NCI-H510A treated with DMSO at 0.1 percent for 48 hours (cell line): Measurements from ENCODE around the gene ENOX1.
"Not testable (repeated sequence)": the region's sequence is repeated elsewhere in the genome, so short reads cannot be mapped to it uniquely, and the experiment has no call there.

Experiments used
- DNase-seq: peaks from one replicate; lab custom pipeline; 2025; lab: John Stamatoyannopoulos, UW

ENOX1 gene

DNA sequence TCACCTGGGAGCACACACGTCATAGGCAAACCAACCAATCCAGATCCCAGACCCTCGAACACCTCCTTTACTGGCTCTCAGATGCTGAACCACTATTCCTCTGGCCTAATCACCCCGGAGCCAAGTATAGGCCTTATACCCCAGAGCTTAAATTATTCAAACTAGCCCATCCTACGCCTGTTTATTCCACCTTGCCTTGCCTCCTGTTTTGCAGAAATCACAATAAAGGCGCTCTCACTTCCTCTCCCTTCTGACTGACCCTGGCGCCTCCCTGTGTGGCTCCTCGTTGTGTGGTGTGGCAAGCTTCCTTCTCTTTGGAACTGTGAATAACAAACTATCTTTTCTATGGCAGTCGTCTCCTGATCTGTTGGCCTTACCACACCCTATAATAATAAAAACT lies 354.9 kb downstream of the ENOX1 start:
- no peak for DNase-seq

DNA sequence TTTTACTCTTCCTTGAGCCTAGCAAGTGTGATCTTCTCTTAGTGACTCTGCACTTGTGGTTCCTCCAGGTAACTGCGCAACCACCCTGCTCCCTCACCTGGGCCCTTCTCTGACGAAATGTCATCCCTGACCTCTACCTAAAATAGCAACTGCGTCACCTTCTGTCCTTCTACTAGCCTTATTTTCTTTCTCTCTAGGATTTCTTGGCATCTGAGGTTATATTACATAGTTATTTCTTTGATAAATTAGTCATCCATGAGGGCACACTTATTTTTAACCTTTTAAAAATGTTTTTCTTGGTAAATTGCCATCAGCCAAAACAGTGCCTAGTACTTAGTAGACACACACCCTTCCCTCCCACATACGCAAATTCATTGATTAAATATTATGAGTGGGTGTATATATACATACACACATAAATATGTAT lies 355.5 kb downstream of the ENOX1 start:
- no peak for DNase-seq

DNA sequence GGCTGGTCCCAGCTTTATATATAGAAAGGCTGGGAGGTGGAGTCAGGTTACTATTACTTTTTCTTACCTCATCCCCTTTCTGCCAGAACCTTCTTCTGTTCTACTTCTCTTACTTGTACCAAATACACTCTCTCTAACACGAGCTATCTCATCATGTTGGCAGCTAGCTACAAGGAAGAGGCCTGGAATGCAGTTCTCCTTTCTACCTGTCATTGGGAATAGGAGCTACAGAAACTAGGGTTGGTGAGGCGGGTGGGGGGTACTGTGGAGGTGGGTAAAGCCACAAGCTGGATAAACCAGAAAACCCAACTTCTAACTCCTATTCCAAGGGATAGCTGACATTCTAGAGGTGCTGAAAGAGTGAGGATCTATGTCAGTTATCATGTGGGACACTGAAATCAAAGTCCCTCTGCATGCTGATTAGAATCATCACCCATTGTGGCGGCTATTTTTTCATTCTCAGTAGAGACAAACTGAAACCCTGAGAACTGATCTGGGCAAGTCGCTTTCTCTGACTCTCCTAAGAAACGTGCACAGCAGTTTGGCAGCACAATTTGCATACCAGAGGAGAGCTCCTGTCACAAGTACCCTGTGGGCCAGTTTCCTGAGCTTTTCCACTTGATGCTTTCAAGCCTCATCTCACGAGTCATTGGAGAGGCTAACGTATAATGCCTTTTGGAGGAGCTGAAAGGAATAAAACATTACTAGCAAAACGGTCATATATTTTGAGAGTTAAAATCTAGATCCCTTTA lies 358.1 kb downstream of the ENOX1 start:
- DNase-seq, result no peak

DNA sequence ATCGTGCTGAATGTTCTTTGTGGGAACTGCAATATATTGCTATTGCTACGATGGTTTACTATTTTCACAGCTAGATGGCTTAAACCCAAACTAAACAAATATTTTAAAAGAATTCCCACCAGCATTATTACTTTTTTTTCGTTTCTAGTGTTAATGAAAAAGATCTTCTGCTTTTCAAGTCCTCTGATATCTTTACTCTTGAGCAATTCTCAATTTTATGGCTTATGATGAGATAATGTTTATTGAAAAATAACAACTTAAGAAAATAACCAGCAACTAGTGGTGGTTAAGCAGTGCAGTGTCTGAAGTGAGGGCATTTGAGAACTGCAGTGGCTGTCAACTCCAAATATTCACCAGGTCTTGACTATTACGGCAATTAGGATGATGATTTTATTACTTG lies 360.4 kb downstream of the ENOX1 start:
- no peak for DNase-seq

DNA sequence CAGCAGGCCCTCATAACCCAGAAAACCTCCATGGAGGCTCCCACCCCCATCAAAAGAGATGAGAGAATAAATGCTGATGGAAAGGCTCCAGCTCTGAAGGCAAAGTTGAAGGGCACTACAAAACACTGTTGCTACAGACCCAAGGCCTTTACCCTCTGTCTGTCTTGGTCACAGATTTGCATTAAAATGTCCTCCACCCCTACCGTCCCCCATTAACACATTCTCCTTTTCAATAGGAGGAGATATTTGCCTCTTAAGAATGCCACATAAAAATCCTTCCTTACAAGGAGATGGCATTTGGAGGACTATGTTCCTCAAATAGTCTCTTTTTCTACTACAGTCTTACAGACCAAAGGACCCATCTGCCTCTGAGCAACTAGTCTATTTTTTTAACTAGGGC lies 361.5 kb downstream of the ENOX1 start:
- no peak for DNase-seq

DNA sequence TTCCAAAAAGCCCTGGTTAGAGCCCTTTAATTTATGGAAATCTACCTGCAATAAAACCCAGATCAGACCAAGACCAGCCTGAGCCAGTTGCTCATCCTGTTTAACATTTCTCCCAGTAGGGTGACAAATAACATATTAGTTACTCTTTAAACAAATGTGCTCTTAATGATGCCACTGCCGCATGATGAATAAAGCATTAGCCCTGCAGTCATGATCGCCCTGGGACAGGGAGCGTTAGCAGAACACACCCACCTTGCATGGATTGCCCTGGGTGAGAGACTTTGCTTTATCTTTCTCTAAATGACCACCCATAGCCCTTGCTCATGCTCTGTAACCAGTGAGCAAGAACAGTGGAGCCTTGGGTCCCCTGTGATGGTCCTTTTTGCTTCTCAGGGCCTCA lies 362.4 kb downstream of the ENOX1 start:
- DNase-seq, result no peak

DNA sequence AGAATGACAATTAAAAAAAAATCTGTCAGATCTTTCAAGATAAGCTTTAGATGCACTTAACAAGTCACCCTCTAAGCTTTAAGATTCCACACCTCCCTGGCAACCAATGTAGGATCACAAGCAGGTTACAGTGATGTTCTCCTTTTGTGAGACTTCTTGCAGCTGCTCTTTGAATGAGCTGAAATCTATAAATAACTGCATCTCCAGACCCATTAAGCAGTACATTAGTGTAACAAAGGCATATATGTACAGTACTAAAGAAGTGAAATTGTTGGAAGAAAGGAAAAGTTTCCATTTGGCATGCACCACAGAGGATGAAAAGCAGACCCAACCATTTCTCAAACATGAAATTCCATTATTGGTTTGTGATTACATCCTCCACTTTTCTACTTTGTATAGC lies 364.7 kb downstream of the ENOX1 start:
- no peak for DNase-seq

DNA sequence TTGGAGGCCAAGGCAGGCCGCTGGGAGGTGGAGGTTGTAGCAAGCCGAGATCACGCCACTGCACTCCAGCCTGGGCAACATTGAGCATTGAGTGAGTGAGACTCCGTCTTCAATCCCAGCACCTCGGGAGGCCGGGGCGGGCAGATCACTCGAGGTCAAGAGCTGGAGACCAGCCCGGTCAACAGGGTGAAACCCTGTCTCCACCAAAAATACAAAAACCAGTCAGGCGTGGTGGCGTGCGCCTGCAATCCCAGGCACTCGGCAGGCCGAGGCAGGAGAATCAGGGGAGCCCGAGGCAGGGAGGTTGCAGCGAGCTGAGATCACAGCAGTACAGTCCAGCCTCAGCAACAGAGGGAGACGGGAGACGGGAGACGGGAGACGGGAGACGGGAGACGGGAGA lies 369.9 kb downstream of the ENOX1 start:
- DNase-seq, result not testable (repeated sequence)

DNA sequence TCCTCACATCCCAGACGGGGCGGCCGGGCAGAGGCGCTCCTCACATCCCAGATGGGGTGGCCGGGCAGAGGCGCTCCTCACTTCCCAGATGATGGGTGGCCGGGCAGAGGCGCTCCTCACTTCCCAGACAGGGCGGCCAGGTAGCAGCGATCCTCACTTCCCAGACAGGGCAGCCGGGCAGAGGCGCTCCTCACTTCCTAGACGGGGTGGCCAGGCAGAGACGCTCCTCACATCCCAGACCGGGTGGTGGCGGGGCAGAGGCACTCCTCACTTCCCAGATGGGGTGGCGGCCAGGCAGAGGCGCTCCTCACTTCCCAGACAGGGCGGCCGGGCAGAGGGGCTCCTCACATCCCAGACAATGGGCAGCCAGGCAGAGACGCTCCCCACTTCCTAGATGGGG lies 370.4 kb downstream of the ENOX1 start:
- not testable (repeated sequence) for DNase-seq

DNA sequence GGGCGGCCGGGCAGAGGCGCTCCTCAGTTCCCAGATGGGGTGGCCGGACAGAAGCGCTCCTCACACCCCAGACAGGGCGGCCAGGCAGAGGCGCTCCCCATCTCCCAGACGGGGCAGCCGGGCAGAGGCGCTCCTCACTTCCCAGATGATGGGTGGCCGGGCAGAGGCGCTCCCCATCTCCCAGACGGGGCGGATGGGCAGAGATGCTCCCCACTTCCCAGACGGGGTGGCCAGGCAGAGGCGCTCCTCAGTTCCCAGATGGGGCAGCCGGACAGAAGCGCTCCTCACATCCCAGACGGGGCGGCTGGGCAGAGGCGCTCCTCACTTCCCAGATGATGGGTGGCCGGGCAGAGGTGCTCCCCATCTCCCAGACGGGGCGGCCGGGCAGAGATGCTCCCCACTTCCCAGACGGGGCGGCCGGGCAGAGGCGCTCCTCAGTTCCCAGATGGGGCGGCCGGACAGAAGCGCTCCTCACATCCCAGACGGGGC lies 370.8 kb downstream of the ENOX1 start:
- not testable (repeated sequence) for DNase-seq

DNA sequence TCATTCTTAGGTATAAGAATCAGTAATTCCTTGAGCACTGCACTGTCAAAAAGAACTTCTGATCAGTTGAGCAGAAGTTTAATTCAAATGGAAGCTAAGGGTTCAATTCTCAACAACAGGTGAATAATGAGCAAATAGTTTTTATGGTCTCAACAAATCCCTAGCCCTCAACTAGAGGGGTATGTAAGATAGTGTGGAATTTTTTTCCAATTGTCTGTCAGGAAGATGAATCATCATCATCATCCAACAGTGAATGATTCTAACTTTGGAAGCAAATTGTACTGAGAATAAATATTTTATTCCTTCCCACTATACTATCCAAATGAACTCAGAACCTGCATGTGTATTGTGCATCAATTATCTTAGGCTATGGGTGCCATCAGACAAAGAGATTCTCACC lies 372.7 kb downstream of the ENOX1 start:
- DNase-seq, result no peak

DNA sequence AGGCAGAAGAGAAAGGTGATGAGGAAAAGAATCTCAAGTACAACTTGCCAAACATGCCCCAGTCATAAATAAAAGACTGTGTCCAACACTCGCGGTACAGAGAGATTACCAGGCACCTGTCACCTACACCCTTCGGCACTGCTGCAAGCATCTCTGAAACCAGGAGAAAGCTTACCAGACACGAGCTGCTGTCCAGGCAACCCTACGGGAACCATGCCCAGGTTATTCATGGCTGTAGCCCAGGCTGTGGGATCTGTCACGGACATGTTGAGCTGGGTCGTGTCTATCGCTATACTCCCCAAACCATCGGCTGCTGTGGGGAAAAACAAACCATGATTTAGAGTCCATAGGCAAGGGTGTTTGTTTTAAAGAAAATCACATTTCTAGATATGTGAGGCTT lies 375.0 kb downstream of the ENOX1 start:
- DNase-seq, result no peak

DNA sequence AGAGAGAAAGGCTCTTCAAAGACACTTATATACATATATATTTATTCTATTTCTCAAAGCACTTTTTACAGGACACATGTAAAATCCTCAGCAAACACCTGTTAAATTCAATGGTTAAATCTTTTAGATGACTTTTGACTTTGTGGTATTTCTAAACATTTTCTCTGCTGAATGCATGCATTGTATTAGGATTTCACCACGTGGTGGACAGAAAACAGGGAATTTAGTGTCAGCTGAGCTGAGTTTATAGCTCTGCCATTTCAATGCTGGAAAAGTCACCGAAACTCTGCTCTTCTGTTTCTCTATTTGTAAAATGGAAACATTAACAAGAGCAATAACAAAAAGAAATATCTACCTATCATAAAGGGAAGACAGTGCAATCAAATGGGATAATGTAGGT lies 375.6 kb downstream of the ENOX1 start:
- DNase-seq, result no peak

DNA sequence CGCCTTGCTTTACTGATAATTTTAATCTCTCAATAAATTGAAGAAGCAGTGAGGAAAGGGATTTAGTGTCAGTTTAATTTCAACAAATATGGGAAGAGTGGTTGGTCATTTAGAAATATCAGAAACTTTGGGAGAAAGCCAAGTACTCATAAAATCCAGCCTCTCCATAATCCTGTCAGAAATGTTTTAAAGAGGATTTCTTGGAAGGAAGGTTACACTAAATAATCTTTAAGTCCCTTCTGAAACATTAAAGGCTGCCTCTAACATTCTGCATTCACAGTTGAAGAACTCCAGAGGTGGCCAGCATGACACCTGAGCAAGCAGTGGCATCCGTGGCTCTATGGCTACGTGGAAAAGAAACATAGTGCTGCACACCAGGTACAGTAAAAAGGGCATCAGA lies 378.5 kb downstream of the ENOX1 start:
- no peak for DNase-seq

DNA sequence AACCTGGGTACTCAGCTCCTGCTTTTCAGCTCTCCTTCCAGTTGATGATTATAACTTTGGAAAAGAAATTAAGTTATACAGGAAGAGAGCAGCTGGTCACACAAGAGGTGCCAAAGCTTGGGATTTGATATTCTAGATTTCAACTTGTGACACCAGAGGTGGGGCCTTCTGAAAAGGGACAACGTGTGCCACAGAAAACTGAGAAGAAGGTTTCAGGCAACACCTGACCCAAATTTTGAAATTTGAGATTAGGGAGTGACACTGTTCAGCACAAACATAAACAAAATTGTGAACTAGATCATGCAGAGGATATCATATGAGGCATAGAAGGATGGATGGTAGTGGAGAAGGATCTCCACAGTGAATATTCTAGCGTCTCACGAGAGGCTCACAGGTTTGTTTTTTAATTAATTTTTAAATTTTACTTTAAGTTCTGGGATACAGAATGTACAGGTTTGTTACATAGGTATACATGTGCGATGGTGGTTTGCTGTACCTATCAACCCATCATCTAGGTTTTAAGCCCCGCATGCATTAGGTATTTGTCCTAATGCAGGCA lies 379.7 kb downstream of the ENOX1 start:
- no peak for DNase-seq

DNA sequence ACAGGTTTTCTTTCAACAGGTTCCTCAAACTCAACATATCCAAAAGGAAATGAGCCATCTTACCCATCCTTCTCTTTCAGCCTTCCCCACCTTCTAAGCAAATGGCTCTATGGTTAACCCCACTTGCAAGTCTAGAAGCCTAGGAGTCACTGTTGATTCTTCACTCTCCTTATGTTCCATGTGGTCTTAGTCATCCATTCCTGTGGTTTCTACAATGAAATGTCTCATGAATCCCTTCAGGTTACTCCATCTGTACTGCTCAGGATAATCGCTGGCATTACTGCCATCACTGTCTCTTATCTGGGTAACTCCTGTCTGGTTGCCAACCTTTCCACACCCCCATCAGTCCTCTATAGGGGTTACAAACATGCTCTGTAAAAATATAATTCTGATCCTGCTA lies 381.3 kb downstream of the ENOX1 start:
- DNase-seq, result no peak

DNA sequence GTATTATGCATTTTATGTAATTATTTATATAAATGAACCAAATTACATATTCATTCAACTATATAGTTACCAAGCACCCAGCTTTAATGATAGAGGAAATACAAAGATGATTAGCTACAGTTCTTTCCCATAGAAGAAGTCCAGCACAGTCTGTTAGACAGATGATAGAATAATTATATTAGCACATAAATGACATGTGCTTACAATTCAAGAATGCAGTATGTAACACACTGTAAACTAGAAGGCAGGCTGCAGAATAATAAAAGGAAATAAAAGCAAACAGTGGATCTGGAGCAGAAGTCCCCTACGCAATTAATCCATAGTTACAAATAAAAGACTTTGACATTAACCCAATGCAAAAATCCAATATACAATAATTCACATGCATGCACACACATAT lies 384.4 kb downstream of the ENOX1 start:
- DNase-seq, result no peak

DNA sequence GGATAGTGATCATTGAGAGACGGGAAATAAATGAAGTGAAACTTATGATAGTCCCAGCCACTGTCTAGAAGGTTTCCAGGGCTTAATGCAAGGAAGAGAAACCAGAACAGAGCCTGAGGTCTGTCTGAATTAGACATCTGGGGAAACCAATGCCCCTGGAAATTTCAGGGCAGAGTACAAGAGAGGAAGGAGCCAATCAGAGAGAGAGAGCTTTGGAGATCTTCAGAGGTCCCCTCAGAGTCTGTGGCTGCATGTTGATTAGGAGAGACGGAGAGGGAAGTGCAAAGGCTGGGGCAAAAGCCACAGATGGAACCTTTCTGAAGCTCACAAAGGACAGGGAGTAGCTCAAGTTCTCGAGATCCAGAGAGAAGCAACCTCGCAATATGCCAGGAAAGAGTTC lies 385.4 kb downstream of the ENOX1 start:
- no peak for DNase-seq

DNA sequence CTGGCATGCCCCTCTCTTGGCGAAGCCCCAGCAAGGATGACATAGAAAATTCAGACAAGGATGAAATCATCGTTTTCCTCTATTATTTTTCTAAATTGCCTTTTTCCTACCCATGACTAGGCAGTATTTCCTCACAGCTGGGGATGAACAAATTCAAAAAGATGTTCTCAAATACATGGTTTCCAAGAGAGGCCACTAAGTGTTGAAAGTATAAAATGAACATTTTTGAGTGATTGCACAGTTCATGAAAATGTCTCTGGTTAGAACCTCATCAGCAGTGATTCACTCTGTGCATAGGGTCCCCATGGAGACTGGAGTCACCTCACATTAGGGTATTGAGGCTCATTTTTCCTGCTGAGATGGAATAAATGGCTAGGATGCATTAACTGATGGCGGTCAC lies 389.7 kb downstream of the ENOX1 start:
- DNase-seq, result no peak

DNA sequence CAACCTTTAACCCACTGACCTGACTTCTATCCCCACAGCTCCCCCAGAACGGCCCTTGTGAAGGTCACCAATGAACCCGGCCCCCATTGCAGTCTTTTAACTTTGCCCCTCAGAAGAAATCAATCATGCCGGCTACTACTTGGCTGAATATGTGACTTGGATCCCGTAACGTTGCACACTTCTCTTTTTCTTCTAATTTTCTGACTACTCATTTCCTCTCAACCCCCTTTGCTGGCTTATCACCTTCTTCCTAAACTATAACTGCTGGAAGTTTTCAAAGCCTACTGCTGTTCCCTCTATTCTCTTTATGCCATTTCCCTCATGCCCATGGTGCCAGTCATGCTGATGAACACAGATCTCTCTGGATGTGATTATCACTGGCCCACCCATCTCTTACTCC lies 395.7 kb downstream of the ENOX1 start:
- DNase-seq, result no peak

DNA sequence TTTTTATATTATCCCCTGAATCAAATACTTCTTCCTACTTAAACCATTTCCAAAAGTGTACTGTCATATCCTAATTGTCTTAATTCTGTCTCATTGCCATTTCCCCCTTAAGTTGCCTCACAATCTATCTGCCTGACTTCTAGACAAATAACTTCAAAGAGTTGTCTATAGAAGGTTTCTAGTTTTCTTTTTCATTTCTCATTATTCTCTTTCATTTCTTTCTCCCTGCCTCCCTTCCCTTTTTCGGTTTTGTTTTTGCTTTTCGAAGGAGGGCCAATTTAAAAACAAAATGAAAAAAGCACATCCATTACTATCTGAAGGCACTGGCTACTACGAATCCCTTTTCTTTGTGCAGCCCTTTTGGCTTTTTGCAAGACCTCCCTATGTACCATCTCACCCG lies 396.2 kb downstream of the ENOX1 start:
- DNase-seq, result no peak

DNA sequence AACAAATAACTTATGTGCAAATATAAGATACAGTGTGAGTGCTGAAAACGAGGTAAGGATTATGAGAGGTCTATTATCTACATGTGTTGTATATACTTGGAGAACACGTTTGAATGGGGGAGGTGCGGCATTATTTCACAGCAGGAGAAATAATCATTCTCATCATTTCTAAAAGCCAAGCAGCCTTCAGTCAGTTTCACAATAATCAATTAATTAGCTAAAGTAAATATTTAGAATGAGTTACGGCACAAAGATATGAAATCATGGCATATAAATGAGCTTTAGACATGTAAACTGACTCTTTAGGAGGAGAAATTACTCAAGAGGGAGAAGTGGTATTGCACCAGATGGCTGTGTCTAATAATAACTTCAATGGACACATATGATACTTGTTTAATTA lies 396.8 kb downstream of the ENOX1 start:
- DNase-seq, result no peak

DNA sequence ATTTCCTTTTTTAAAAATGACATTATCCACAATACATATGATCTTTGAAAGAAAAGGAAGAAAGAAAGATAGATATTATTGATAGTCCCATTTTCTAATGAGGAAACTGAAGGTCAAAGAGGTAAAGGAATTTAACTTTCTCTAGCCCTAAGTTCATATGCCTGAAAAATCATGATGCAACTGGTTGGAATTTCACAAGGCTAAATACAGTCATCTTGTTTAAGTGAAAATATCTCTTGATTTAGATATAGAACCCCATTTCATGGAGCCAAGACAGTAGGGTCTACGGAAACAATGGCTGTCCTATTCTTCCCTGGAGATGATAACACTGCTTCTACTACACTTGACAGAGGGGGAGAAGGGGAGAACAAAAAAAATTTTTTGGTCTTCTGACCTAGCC lies 397.2 kb downstream of the ENOX1 start:
- DNase-seq, result no peak
